Activated CD8-positive, alpha-beta T cell treated with anti-CD3 and anti-CD28 coated beads for 36 hours (primary cell): ENCODE measurements around the gene WDR17. TPM values are rescaled to one million over a fixed set of nuclear protein-coding genes. Genes with fewer than 3 reads are reported as not detected.

ENCODE experiments used
- ATAC-seq: fragments of 200-7000 bp; cut with Tn5 transposase; one replicate; pipeline ENCODE4 v1.10.0; 2021; ENCODE audit warnings: mild to moderate bottlenecking, moderate library complexity
- CTCF ChIA-PET: fragments of 350-600 bp; sonication (Branson Sonifier 250); formaldehyde crosslinking; loops from one replicate; lab custom pipeline; 2021; ENCODE audit warnings: antibody characterized with exemption; lab: Charles Lee
- POLR2A ChIA-PET: fragments of 350-600 bp; sonication (Branson Sonifier 250); formaldehyde crosslinking; loops from one replicate; lab custom pipeline; 2021; ENCODE audit warnings: antibody characterized with exemption; lab: Charles Lee
- DNase-seq: peaks from one replicate; pipeline ENCODE4 v3.0.0-alpha.2; 2020
- H3K27ac Mint-ChIP-seq: one replicate; pipeline ENCODE4 v1.8.0; 2021; ENCODE audit warnings: mild to moderate bottlenecking, mixed read lengths
- H3K27me3 Mint-ChIP-seq: one replicate; pipeline ENCODE4 v1.8.0; 2021; ENCODE audit warnings: mixed read lengths
- H3K36me3 Mint-ChIP-seq: one replicate; pipeline ENCODE4 v1.8.0; 2021; ENCODE audit warnings: low read depth, mixed read lengths
- H3K4me1 Mint-ChIP-seq: one replicate; pipeline ENCODE4 v1.8.0; 2021; ENCODE audit warnings: low read depth, mixed read lengths
- H3K4me3 Mint-ChIP-seq: one replicate; pipeline ENCODE4 v1.8.0; 2021; ENCODE audit warnings: mild to moderate bottlenecking, moderate library complexity, mixed read lengths
- H3K9me3 Mint-ChIP-seq: one replicate; pipeline ENCODE4 v1.8.0; 2021; ENCODE audit warnings: mixed read lengths
- intact Hi-C: fragments of 100-400 bp; cut with micrococcal nuclease; formaldehyde crosslinking; loops from one replicate; pipeline ENCODE4 v1.10.0; 2022
- total RNA-seq, 2 experiments: library from RNA; stranded (reverse); gene quantifications; one replicate each; pipeline ENCODE4 v1.2.3, GENCODE V29; 2021
- TF ChIP-seq, protein P1 (sequence below): fragments of 200-600 bp; IDR thresholded peaks from one replicate; pipeline ENCODE4 v1.8.0; 2022; ENCODE audit warnings: antibody characterized with exemption, mild to moderate bottlenecking

The WDR17 gene
- total RNA-seq, 2 experiments from 2014 or later, result 0.63 to 1.5 TPM

DNA sequence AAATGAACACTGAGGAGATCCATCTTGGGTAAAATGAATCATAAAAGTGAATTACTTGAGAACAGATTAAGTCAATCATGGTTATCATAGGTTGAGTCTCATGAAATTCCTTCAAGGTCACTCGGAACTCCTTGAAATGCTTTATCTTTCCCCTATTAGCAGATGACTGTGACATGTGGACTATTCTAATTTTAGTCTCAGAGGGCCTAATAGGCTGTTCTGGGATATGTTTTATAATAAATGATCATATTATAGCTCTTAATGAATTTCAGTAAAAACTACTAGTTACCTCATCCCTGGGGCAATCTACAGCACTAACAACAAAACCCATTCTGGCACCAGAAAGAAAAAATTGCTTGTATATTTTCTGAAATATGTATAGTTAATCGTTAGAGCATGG lies 85.1 kb downstream of the WDR17 start:
- H3K36me3 Mint-ChIP-seq, result no peaks in the 10 kb centered on the region
- CTCF ChIA-PET, result interaction anchor here (0.9 to 3.3 kb wide), 9 partner anchors 12 to 190 kb away, joined by 3 to 29 read pairs (median 4); no protein-coding TSS in a partner anchor
- TF ChIP-seq, protein P1, sequence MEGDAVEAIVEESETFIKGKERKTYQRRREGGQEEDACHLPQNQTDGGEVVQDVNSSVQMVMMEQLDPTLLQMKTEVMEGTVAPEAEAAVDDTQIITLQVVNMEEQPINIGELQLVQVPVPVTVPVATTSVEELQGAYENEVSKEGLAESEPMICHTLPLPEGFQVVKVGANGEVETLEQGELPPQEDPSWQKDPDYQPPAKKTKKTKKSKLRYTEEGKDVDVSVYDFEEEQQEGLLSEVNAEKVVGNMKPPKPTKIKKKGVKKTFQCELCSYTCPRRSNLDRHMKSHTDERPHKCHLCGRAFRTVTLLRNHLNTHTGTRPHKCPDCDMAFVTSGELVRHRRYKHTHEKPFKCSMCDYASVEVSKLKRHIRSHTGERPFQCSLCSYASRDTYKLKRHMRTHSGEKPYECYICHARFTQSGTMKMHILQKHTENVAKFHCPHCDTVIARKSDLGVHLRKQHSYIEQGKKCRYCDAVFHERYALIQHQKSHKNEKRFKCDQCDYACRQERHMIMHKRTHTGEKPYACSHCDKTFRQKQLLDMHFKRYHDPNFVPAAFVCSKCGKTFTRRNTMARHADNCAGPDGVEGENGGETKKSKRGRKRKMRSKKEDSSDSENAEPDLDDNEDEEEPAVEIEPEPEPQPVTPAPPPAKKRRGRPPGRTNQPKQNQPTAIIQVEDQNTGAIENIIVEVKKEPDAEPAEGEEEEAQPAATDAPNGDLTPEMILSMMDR, result no peak
- POLR2A ChIA-PET, result no interaction called here
- H3K27me3 Mint-ChIP-seq, result no peaks in the 10 kb centered on the region
- H3K9me3 Mint-ChIP-seq, result no peaks in the 10 kb centered on the region
- H3K27ac Mint-ChIP-seq, result no peak overlapping the region
- H3K4me3 Mint-ChIP-seq, result no peak overlapping the region
- no peaks in the 10 kb centered on the region for H3K4me1 Mint-ChIP-seq
- ATAC-seq (no peak), DNase-seq (no peak)
- intact Hi-C loops, result loop anchor here (5.0 kb wide), 1 partner anchor 192 kb away; no protein-coding TSS in a partner anchor

DNA sequence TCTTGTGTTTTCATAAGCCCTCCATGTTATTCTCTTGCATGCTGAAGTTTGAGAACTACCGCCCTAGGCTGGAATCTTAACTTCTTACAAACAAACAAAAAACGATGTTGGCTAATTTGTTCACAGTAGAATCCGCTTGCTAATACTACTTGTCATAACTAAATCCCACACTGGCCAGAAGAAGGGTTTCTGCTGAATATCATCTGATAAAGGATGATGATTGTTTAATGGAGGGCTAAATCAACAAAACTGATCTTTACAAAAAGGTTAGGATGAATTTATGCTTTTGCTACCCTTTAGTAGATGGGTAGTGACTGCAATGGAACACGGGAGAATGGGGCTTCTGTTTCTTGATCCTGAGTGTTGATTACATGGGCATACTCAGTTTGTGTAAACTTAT lies 87.5 kb downstream of the WDR17 start:
- ATAC-seq (no peak), DNase-seq (no peak)
- intact Hi-C loops, result loop anchor here (5.0 kb wide), 1 partner anchor 189 kb away; no protein-coding TSS in a partner anchor
- Mint-ChIP-seq H3K27ac (no peak overlapping the region), H3K4me3 (no peak overlapping the region), H3K9me3 (no peaks in the 10 kb centered on the region), H3K4me1 (no peaks in the 10 kb centered on the region), H3K36me3 (no peaks in the 10 kb centered on the region), H3K27me3 (no peaks in the 10 kb centered on the region)
- ChIA-PET CTCF (interaction anchor here (1.4 kb wide), 1 partner anchor 188 kb away, joined by 4 read pairs; no protein-coding TSS in a partner anchor), POLR2A (no interaction called here)
- TF ChIP-seq, protein P1, result no peak

DNA sequence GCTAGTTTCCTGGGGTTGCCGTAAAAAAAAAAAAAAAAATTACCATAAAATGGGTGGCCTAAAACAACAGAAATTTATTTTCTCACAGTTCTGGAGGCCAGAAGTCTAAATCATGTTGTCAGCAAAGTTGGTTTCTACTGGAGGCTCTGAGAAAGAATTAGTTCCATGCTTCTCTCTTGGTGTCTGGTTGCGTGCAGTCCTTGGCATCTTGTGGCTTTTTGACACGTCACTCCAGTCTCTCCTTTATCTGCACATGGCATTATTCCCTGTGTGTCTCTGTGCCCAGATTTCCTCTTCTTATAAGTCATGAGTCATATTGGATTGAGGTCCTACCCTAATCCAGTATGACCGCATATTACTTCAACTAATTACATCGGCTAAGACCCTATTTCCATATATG lies 91.0 kb downstream of the WDR17 start:
- intact Hi-C loops, result no loop called here
- H3K27ac Mint-ChIP-seq, result no peak overlapping the region
- no peaks in the 10 kb centered on the region for H3K36me3 Mint-ChIP-seq
- ChIA-PET POLR2A (no interaction called here), CTCF (interaction anchor here (1.4 kb wide), 1 partner anchor 10 kb away, joined by 5 read pairs; no protein-coding TSS in a partner anchor)
- H3K4me3 Mint-ChIP-seq, result no peak overlapping the region
- ATAC-seq (no peak), DNase-seq (no peak)
- TF ChIP-seq, protein P1, result no peak
- H3K4me1 Mint-ChIP-seq, result no peaks in the 10 kb centered on the region
- H3K9me3 Mint-ChIP-seq, result no peaks in the 10 kb centered on the region
- H3K27me3 Mint-ChIP-seq, result peaks cover 2% of the 10 kb centered on the region

DNA sequence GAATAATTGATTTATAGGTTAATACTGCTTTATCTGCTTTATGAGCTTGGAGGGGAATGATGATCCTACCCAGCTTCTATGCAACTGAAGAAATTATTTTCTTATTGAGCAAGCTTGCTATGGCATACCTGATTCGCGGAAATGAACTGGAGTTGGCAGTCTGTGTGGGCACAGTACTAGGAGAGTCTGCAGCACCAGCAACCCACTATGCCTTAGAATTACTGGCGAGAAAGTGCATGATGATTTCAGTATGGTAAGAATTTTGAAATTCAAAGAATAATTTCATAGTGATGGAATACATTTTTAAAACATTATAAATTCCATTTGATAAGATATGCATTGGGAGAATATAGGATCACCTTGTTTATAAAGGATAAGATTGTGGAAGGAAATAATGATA lies 97.4 kb downstream of the WDR17 start:
- ChIA-PET CTCF (interaction anchor here (1.9 kb wide), 1 partner anchor 12 kb away, joined by 6 read pairs; no protein-coding TSS in a partner anchor), POLR2A (no interaction called here)
- H3K4me3 Mint-ChIP-seq, result no peak overlapping the region

DNA sequence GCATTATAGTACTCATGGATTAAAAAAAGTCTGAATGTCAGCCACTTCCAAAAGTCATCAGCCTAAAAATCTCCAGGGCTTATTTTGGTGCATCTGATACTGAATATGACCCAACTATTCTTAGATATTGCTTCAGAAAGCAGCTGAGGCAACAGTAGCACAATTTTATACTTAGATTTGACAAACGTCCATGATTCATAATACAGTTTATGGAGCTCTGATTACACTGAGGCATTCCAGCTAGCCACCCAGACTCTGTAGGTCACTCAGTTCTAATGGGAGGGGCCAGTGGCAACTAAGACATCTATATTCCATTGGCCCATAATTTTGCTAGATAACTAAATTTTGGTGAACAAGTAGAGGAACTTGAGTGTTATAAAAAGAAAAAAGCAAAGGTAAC lies 119.4 kb downstream of the WDR17 start:
- no peak overlapping the region for H3K27ac Mint-ChIP-seq
- DNase-seq (no peak), ATAC-seq (no peak)
- H3K4me1 Mint-ChIP-seq, result no peaks in the 10 kb centered on the region
- intact Hi-C loops, result no loop called here
- TF ChIP-seq, protein P1, result no peak
- CTCF ChIA-PET, result no interaction called here
- no peaks in the 10 kb centered on the region for H3K9me3 Mint-ChIP-seq
- no peaks in the 10 kb centered on the region for H3K36me3 Mint-ChIP-seq
- H3K4me3 Mint-ChIP-seq, result no peak overlapping the region
- peaks cover 29% of the 10 kb centered on the region for H3K27me3 Mint-ChIP-seq
- POLR2A ChIA-PET, result no interaction called here

More for the DNA sequence above, 97.4 kb downstream of the WDR17 start:
- Mint-ChIP-seq H3K4me1 (no peaks in the 10 kb centered on the region), H3K27ac (no peak overlapping the region), H3K27me3 (peaks cover 4% of the 10 kb centered on the region), H3K36me3 (no peaks in the 10 kb centered on the region), H3K9me3 (no peaks in the 10 kb centered on the region)
- ATAC-seq, result no peak
- intact Hi-C loops, result no loop called here
- TF ChIP-seq, protein P1, result no peak
- DNase-seq, result no peak
